Common myeloid progenitor, CD34-positive (primary cell): Measurements from ENCODE around the gene GJD3.
A peak's percentile ranks its signal among the peaks of the same experiment; 100 is the strongest.

Source experiments
- CTCF ChIA-PET: fragments of 350-600 bp; sonication (Branson Sonifier 250); formaldehyde crosslinking; loops from one replicate; lab custom pipeline; 2021; ENCODE audit warnings: antibody characterized with exemption; lab: Charles Lee
- POLR2A ChIA-PET: fragments of 350-600 bp; sonication (Branson Sonifier 250); formaldehyde crosslinking; loops from one replicate; lab custom pipeline; 2021; ENCODE audit warnings: antibody characterized with exemption; lab: Charles Lee
- DNase-seq, 3 donors: peaks; one replicate each; pipeline versions ENCODE4 v3.0.0 to v3.0.0-alpha.2; 2013
- H3K27ac ChIP-seq, 2 experiments: 1 replicate in 1 of 2; 2 replicates in 1 of 2; pipeline ENCODE4 v1.7.0; 2013; ENCODE audit warnings: inconsistent platforms in 2 of 2, low read length in 2 of 2, mild to moderate bottlenecking in 2 of 2, low read depth in 1 of 2, moderate library complexity in 1 of 2; ENCODE audit not compliant: severe bottlenecking in 2 of 2, insufficient read depth in 1 of 2, poor library complexity in 1 of 2
- H3K27me3 ChIP-seq, 5 experiments: replicated peaks in 2 of 5; 1 replicate in 3 of 5; 2 replicates in 2 of 5; pipeline versions ENCODE4 v1.6.1 to v1.7.0; 2013; ENCODE audit warnings: low read length in 4 of 5, mild to moderate bottlenecking in 2 of 5, moderate library complexity in 2 of 5, inconsistent platforms in 1 of 5; ENCODE audit not compliant: insufficient read depth in 5 of 5, control insufficient read depth in 4 of 5
- H3K36me3 ChIP-seq, 4 experiments: 1 replicate in 2 of 4; 2 replicates in 2 of 4; pipeline versions ENCODE4 v1.6.1 to v1.7.0; 2013; ENCODE audit warnings: low read length in 3 of 4, control low read depth in 1 of 4, mild to moderate bottlenecking in 1 of 4; ENCODE audit not compliant: control insufficient read depth in 4 of 4, insufficient read depth in 4 of 4
- H3K4me1 ChIP-seq, 4 experiments: 1 replicate in 3 of 4; 2 replicates in 1 of 4; pipeline versions ENCODE4 v1.6.1 to v1.7.1; 2013; ENCODE audit warnings: low read length in 3 of 4, mild to moderate bottlenecking in 3 of 4, control low read depth in 1 of 4, inconsistent platforms in 1 of 4, moderate library complexity in 1 of 4; ENCODE audit not compliant: control insufficient read depth in 4 of 4, insufficient read depth in 4 of 4; ENCODE audit errors: control extremely low read depth in 1 of 4
- H3K4me3 ChIP-seq, 7 experiments: 1 replicate in 4 of 7; 2 replicates in 3 of 7; pipeline versions ENCODE4 v1.5.1 to v1.7.0; 2013; ENCODE audit warnings: mild to moderate bottlenecking in 7 of 7, low read length in 6 of 7, moderate library complexity in 6 of 7, inconsistent platforms in 2 of 7, low read depth in 2 of 7, control low read depth in 1 of 7; ENCODE audit not compliant: insufficient read depth in 4 of 7, control insufficient read depth in 1 of 7; ENCODE audit errors: extremely low read depth in 1 of 7
- H3K9me3 ChIP-seq, 5 experiments: 1 replicate in 4 of 5; 2 replicates in 1 of 5; pipeline versions ENCODE4 v1.6.1 to v1.7.1; 2013; ENCODE audit warnings: low read length in 4 of 5, mild to moderate bottlenecking in 2 of 5, inconsistent platforms in 1 of 5, low read depth in 1 of 5, moderate library complexity in 1 of 5; ENCODE audit not compliant: control insufficient read depth in 4 of 5, insufficient read depth in 2 of 5; ENCODE audit errors: control extremely low read depth in 1 of 5
- WGBS: methylation state at CpG from one replicate; pipeline ENCODE4 v1.1.5; 2013; ENCODE audit not compliant: insufficient coverage; 5-methylcytosine and 5-hydroxymethylcytosine counted together

Gene GJD3

GRCh38 chr17:40364906-40365305, 369 bp upstream of the GJD3 start:
- 99% methylated on average over 9 of the region's 9 CpGs for WGBS
- no peaks in the 10 kb centered on the region for H3K36me3 ChIP-seq
- H3K27me3 ChIP-seq: peaks cover 0 to 30% (median 0%) of the 10 kb centered on the region in 5 experiments
- ChIA-PET CTCF (interaction anchor here (1.5 to 32.6 kb wide), 5 partner anchors 10 to 167 kb away, joined by 5 to 1388 read pairs (median 10); partner anchors contain the start of genes CDC6 and RARA), POLR2A (no interaction called here)
- no peak for DNase-seq
- H3K9me3 ChIP-seq: no peaks in the 10 kb centered on the region
- H3K27ac ChIP-seq: no peak overlapping the region
- no peak overlapping the region for H3K4me3 ChIP-seq
- peaks cover 0 to 30% (median 23%) of the 10 kb centered on the region in 4 experiments for H3K4me1 ChIP-seq

- peak in 2 of 3 donors; percentile 53 to 73 for DNase-seq
- POLR2A ChIA-PET: interaction anchor here (0.6 kb wide), 2 partner anchors 54 to 177 kb away, joined by 3 to 4 read pairs; partner anchors contain the start of gene TOP2A
- no peak overlapping the region for H3K27ac ChIP-seq
Measured at GRCh38 chr17:40363111-40363827, 1.3 kb downstream of the GJD3 start.

GRCh38 chr17:40362696-40363110, 1.8 kb downstream of the GJD3 start:
- Histone ChIP-seq H3K9me3 (no peaks in the 10 kb centered on the region), H3K36me3 (no peaks in the 10 kb centered on the region), H3K4me3 (peak overlapping the region; percentile 25 to 75 (median 55)), H3K4me1 (peaks cover 3 to 34% (median 28%) of the 10 kb centered on the region in 4 experiments), H3K27ac (no peak overlapping the region), H3K27me3 (peaks cover 0 to 30% (median 0%) of the 10 kb centered on the region in 5 experiments)
- CTCF ChIA-PET: interaction anchor here (0.9 to 32.6 kb wide), 18 partner anchors 9 to 198 kb away, joined by 3 to 1388 read pairs (median 6); partner anchors contain the start of genes CDC6, RARA and TOP2A
- POLR2A ChIA-PET: interaction anchor here (0.6 kb wide), 2 partner anchors 55 to 177 kb away, joined by 3 to 4 read pairs; partner anchors contain the start of gene TOP2A
- peak; percentile 74 to 90 (median 88) for DNase-seq
- WGBS: under 1% methylated on average over 55 of the region's 58 CpGs

More at GRCh38 chr17:40363111-40363827, 1.3 kb downstream of the GJD3 start:
- peaks cover 3 to 34% (median 28%) of the 10 kb centered on the region in 4 experiments for H3K4me1 ChIP-seq
- CTCF ChIA-PET: interaction anchor here (0.9 to 32.6 kb wide), 18 partner anchors 8 to 197 kb away, joined by 3 to 1388 read pairs (median 6); partner anchors contain the start of genes CDC6, RARA and TOP2A
- H3K27me3 ChIP-seq: peaks cover 0 to 30% (median 0%) of the 10 kb centered on the region in 5 experiments
- 6% methylated on average over 85 of the region's 91 CpGs for WGBS
- no peaks in the 10 kb centered on the region for H3K36me3 ChIP-seq
- H3K9me3 ChIP-seq: no peaks in the 10 kb centered on the region
- H3K4me3 ChIP-seq: peak overlapping the region; percentile 19 to 75 (median 55)

GRCh38 chr17:40361925-40362695, 2.4 kb downstream of the GJD3 start:
- CTCF ChIA-PET: interaction anchor here (0.8 to 32.6 kb wide), 26 partner anchors 9 to 198 kb away, joined by 3 to 1388 read pairs (median 4); partner anchors contain the start of genes CDC6, RARA and TOP2A
- peaks cover 0 to 30% (median 0%) of the 10 kb centered on the region in 5 experiments for H3K27me3 ChIP-seq
- WGBS: 75% methylated on average over 20 of the region's 24 CpGs
- H3K36me3 ChIP-seq: no peaks in the 10 kb centered on the region
- peak overlapping the region in 6 of 7 experiments; percentile 25 to 75 (median 58) for H3K4me3 ChIP-seq
- no peak overlapping the region for H3K27ac ChIP-seq
- H3K4me1 ChIP-seq: peaks cover 3 to 33% (median 28%) of the 10 kb centered on the region in 4 experiments
- no peaks in the 10 kb centered on the region for H3K9me3 ChIP-seq
- DNase-seq: no peak
- POLR2A ChIA-PET: interaction anchor here (0.6 kb wide), 3 partner anchors 55 to 178 kb away, joined by 3 to 4 read pairs (median 3); partner anchors contain the start of gene TOP2A

GRCh38 chr17:40361063-40361924, 3.2 kb downstream of the GJD3 start:
- DNase-seq: no peak
- no peak overlapping the region for H3K4me3 ChIP-seq
- no peak overlapping the region for H3K27ac ChIP-seq
- peaks cover 3 to 24% (median 20%) of the 10 kb centered on the region in 4 experiments for H3K4me1 ChIP-seq
- H3K9me3 ChIP-seq: no peaks in the 10 kb centered on the region
- ChIA-PET POLR2A (interaction anchor here (0.6 kb wide), 1 partner anchor 99 kb away, joined by 3 read pairs; no protein-coding TSS in a partner anchor), CTCF (interaction anchor here (0.5 to 32.6 kb wide), 24 partner anchors 8 to 199 kb away, joined by 3 to 1388 read pairs (median 4); partner anchors contain the start of genes CDC6, RARA and TOP2A)
- peaks cover 0 to 2% (median under 1%) of the 10 kb centered on the region in 4 experiments for H3K36me3 ChIP-seq
- peaks cover 0 to 30% (median 0%) of the 10 kb centered on the region in 5 experiments for H3K27me3 ChIP-seq
- 66% methylated on average over 24 of the region's 32 CpGs for WGBS

- no peaks in the 10 kb centered on the region for H3K9me3 ChIP-seq
- no peak for DNase-seq
- no peak overlapping the region for H3K4me3 ChIP-seq
- 98% methylated on average over 4 of the region's 8 CpGs for WGBS
- peaks cover 3 to 24% (median 20%) of the 10 kb centered on the region in 4 experiments for H3K4me1 ChIP-seq
- peaks cover 0 to 13% (median 9%) of the 10 kb centered on the region in 4 experiments for H3K36me3 ChIP-seq
- CTCF ChIA-PET: interaction anchor here (0.8 to 32.6 kb wide), 7 partner anchors 15 to 174 kb away, joined by 3 to 1388 read pairs (median 6); partner anchors contain the start of genes CDC6 and RARA
- H3K27me3 ChIP-seq: peaks cover 0 to 30% (median 0%) of the 10 kb centered on the region in 5 experiments
- H3K27ac ChIP-seq: no peak overlapping the region
- POLR2A ChIA-PET: no interaction called here
Measured at GRCh38 chr17:40360091-40360490, 4.4 kb downstream of the GJD3 start.
